Activated naive CD4-positive, alpha-beta T cell treated with anti-CD3 and anti-CD28 coated beads, Interleukin-2, amount 10 ng/mL, durations not matched to agents 7 days and 5 days (primary cell): Measurements from ENCODE around the gene ADGRA3.
"Not testable (repeated sequence)": the region's sequence is repeated elsewhere in the genome, so short reads cannot be mapped to it uniquely, and the experiment has no call there.

ENCODE experiments used
- CTCF ChIA-PET: fragments of 350-600 bp; sonication (Branson Sonifier 250); formaldehyde crosslinking; loops from one replicate; lab custom pipeline; 2021; ENCODE audit warnings: antibody characterized with exemption; lab: Charles Lee
- DNase-seq: peaks from one replicate; pipeline ENCODE4 v3.0.0-alpha.2; 2020
- H3K27ac Mint-ChIP-seq: one replicate; pipeline ENCODE4 v1.8.0; 2021; ENCODE audit warnings: mild to moderate bottlenecking, moderate library complexity, mixed read lengths
- H3K27me3 Mint-ChIP-seq: one replicate; pipeline ENCODE4 v1.8.0; 2021; ENCODE audit warnings: mild to moderate bottlenecking, mixed read lengths
- H3K36me3 Mint-ChIP-seq: one replicate; pipeline ENCODE4 v1.8.0; 2021; ENCODE audit warnings: mixed read lengths
- H3K4me1 Mint-ChIP-seq: one replicate; pipeline ENCODE4 v1.8.0; 2021; ENCODE audit warnings: mixed read lengths
- H3K4me3 Mint-ChIP-seq: one replicate; pipeline ENCODE4 v1.8.0; 2021; ENCODE audit warnings: mild to moderate bottlenecking, moderate library complexity, mixed read lengths
- H3K9me3 Mint-ChIP-seq: one replicate; pipeline ENCODE4 v1.8.0; 2021; ENCODE audit warnings: mixed read lengths

Gene ADGRA3

GRCh38 chr4:22382216-22382615 lies 133.7 kb downstream of the ADGRA3 start:
- H3K27me3 Mint-ChIP-seq, CTCF ChIA-PET, H3K4me3 Mint-ChIP-seq, DNase-seq, H3K36me3 Mint-ChIP-seq, H3K9me3 Mint-ChIP-seq, H3K4me1 Mint-ChIP-seq, H3K27ac Mint-ChIP-seq: not testable (repeated sequence)

- Mint-ChIP-seq H3K36me3 (no peaks in the 10 kb centered on the region), H3K27me3 (no peaks in the 10 kb centered on the region), H3K9me3 (no peaks in the 10 kb centered on the region), H3K4me3 (no peak overlapping the region), H3K4me1 (no peaks in the 10 kb centered on the region), H3K27ac (no peak overlapping the region)
- no peak for DNase-seq
- CTCF ChIA-PET: no interaction called here
These were observed 142.9 kb downstream of the ADGRA3 start for GRCh38 chr4:22372986-22373385.

GRCh38 chr4:22369901-22370562 lies 145.8 kb downstream of the ADGRA3 start:
- no peak overlapping the region for H3K27ac Mint-ChIP-seq
- CTCF ChIA-PET: no interaction called here
- no peak overlapping the region for H3K4me3 Mint-ChIP-seq
- H3K9me3 Mint-ChIP-seq: no peaks in the 10 kb centered on the region
- DNase-seq: no peak
- no peaks in the 10 kb centered on the region for H3K36me3 Mint-ChIP-seq
- no peaks in the 10 kb centered on the region for H3K27me3 Mint-ChIP-seq
- H3K4me1 Mint-ChIP-seq: no peaks in the 10 kb centered on the region

GRCh38 chr4:22363787-22364186 lies 152.1 kb downstream of the ADGRA3 start:
- Mint-ChIP-seq H3K27me3 (no peaks in the 10 kb centered on the region), H3K4me3 (no peak overlapping the region), H3K36me3 (no peaks in the 10 kb centered on the region), H3K4me1 (no peaks in the 10 kb centered on the region), H3K9me3 (no peaks in the 10 kb centered on the region), H3K27ac (no peak overlapping the region)
- CTCF ChIA-PET: no interaction called here
- no peak for DNase-seq

GRCh38 chr4:22363036-22363435 lies 152.8 kb downstream of the ADGRA3 start:
- CTCF ChIA-PET: no interaction called here
- H3K4me1 Mint-ChIP-seq: no peaks in the 10 kb centered on the region
- no peaks in the 10 kb centered on the region for H3K36me3 Mint-ChIP-seq
- no peak overlapping the region for H3K27ac Mint-ChIP-seq
- no peaks in the 10 kb centered on the region for H3K9me3 Mint-ChIP-seq
- no peak for DNase-seq
- peaks cover 2% of the 10 kb centered on the region for H3K27me3 Mint-ChIP-seq
- no peak overlapping the region for H3K4me3 Mint-ChIP-seq

GRCh38 chr4:22356987-22357596 lies 158.8 kb downstream of the ADGRA3 start:
- H3K4me1 Mint-ChIP-seq: no peaks in the 10 kb centered on the region
- no peak overlapping the region for H3K4me3 Mint-ChIP-seq
- peaks cover 3% of the 10 kb centered on the region for H3K27me3 Mint-ChIP-seq
- CTCF ChIA-PET: interaction anchor here (0.9 to 3.0 kb wide), 4 partner anchors 31 to 567 kb away, joined by 3 to 18 read pairs (median 6); no protein-coding TSS in a partner anchor
- no peak for DNase-seq
- H3K9me3 Mint-ChIP-seq: no peaks in the 10 kb centered on the region
- no peak overlapping the region for H3K27ac Mint-ChIP-seq
- H3K36me3 Mint-ChIP-seq: no peaks in the 10 kb centered on the region

- Mint-ChIP-seq H3K36me3 (no peaks in the 10 kb centered on the region), H3K27ac (no peak overlapping the region), H3K9me3 (no peaks in the 10 kb centered on the region), H3K27me3 (no peaks in the 10 kb centered on the region), H3K4me1 (no peaks in the 10 kb centered on the region), H3K4me3 (no peak overlapping the region)
- CTCF ChIA-PET: interaction anchor here (1.2 kb wide), 1 partner anchor 259 kb away, joined by 4 read pairs; no protein-coding TSS in a partner anchor
- no peak for DNase-seq
These were observed 167.5 kb downstream of the ADGRA3 start for GRCh38 chr4:22348410-22348809.

GRCh38 chr4:22345678-22346077 lies 170.2 kb downstream of the ADGRA3 start:
- H3K36me3 Mint-ChIP-seq: no peaks in the 10 kb centered on the region

GRCh38 chr4:22345055-22345454 lies 170.8 kb downstream of the ADGRA3 start:
- H3K9me3 Mint-ChIP-seq: no peaks in the 10 kb centered on the region
- no peak for DNase-seq
- H3K4me1 Mint-ChIP-seq: no peaks in the 10 kb centered on the region
- CTCF ChIA-PET: no interaction called here
- H3K27me3 Mint-ChIP-seq: no peaks in the 10 kb centered on the region
- no peak overlapping the region for H3K4me3 Mint-ChIP-seq
- H3K36me3 Mint-ChIP-seq: no peaks in the 10 kb centered on the region
- no peak overlapping the region for H3K27ac Mint-ChIP-seq

More at GRCh38 chr4:22345678-22346077, 170.2 kb downstream of the ADGRA3 start:
- no peak overlapping the region for H3K4me3 Mint-ChIP-seq
- no peaks in the 10 kb centered on the region for H3K27me3 Mint-ChIP-seq
- no peak overlapping the region for H3K27ac Mint-ChIP-seq
- no peaks in the 10 kb centered on the region for H3K4me1 Mint-ChIP-seq
- no peaks in the 10 kb centered on the region for H3K9me3 Mint-ChIP-seq
- CTCF ChIA-PET: no interaction called here
- no peak for DNase-seq

- H3K27ac Mint-ChIP-seq: no peak overlapping the region
- H3K36me3 Mint-ChIP-seq: no peaks in the 10 kb centered on the region
These were observed 172.3 kb downstream of the ADGRA3 start for GRCh38 chr4:22343606-22344005.

GRCh38 chr4:22339491-22339890 lies 176.4 kb downstream of the ADGRA3 start:
- no peak for DNase-seq
- no peak overlapping the region for H3K4me3 Mint-ChIP-seq
- CTCF ChIA-PET: no interaction called here
- H3K36me3 Mint-ChIP-seq: no peaks in the 10 kb centered on the region
- no peaks in the 10 kb centered on the region for H3K4me1 Mint-ChIP-seq
- no peaks in the 10 kb centered on the region for H3K27me3 Mint-ChIP-seq
- no peak overlapping the region for H3K27ac Mint-ChIP-seq
- H3K9me3 Mint-ChIP-seq: no peaks in the 10 kb centered on the region

More at GRCh38 chr4:22343606-22344005, 172.3 kb downstream of the ADGRA3 start:
- Mint-ChIP-seq H3K4me1 (no peaks in the 10 kb centered on the region), H3K27me3 (no peaks in the 10 kb centered on the region), H3K4me3 (no peak overlapping the region), H3K9me3 (no peaks in the 10 kb centered on the region)
- no peak for DNase-seq
- CTCF ChIA-PET: interaction anchor here (1.3 kb wide), 1 partner anchor 9 kb away, joined by 3 read pairs; no protein-coding TSS in a partner anchor

- no peaks in the 10 kb centered on the region for H3K27me3 Mint-ChIP-seq
- H3K27ac Mint-ChIP-seq: no peak overlapping the region
- no peaks in the 10 kb centered on the region for H3K9me3 Mint-ChIP-seq
- H3K36me3 Mint-ChIP-seq: no peaks in the 10 kb centered on the region
- no peak overlapping the region for H3K4me3 Mint-ChIP-seq
- no peaks in the 10 kb centered on the region for H3K4me1 Mint-ChIP-seq
- no peak for DNase-seq
- CTCF ChIA-PET: no interaction called here
These were observed 177.1 kb downstream of the ADGRA3 start for GRCh38 chr4:22338796-22339195.
